GM23248 (cell line): ENCODE results near the gene CEP89. TPM values are rescaled to one million over a fixed set of nuclear protein-coding genes. Genes with fewer than 3 reads are reported as not detected.
"Not testable (repeated sequence)": the region's sequence is repeated elsewhere in the genome, so short reads cannot be mapped to it uniquely, and the experiment has no call there.

Source experiments
- DNase-seq: peaks from one replicate; pipeline ENCODE4 v3.0.0-alpha.2; 2015
- H2AFZ ChIP-seq: fragments of 200-600 bp; sonication (generic); 2 replicates; pipeline ENCODE4 v1.6.1; 2016; ENCODE audit warnings: antibody characterized with exemption
- H3F3A ChIP-seq: fragments of 200-600 bp; sonication (generic); 2 replicates; pipeline ENCODE4 v1.6.1; 2016; ENCODE audit warnings: mild to moderate bottlenecking, antibody characterized with exemption, mixed run types; ENCODE audit not compliant: insufficient read depth
- H3K27ac ChIP-seq: fragments of 200-600 bp; sonication (generic); 2 replicates; pipeline ENCODE4 v1.5.1; 2016; ENCODE audit warnings: mild to moderate bottlenecking
- H3K27me3 ChIP-seq: fragments of 200-600 bp; sonication (generic); replicated peaks from 2 replicates; pipeline ENCODE4 v1.6.1; 2016; ENCODE audit warnings: mild to moderate bottlenecking; ENCODE audit not compliant: insufficient read depth
- H3K36me3 ChIP-seq: fragments of 200-600 bp; sonication (generic); 2 replicates; pipeline ENCODE4 v1.6.1; 2016; ENCODE audit warnings: low read depth, mild to moderate bottlenecking
- H3K4me1 ChIP-seq: fragments of 200-600 bp; sonication (generic); 2 replicates; pipeline ENCODE4 v1.6.1; 2016; ENCODE audit warnings: mild to moderate bottlenecking; ENCODE audit not compliant: insufficient read depth
- H3K4me2 ChIP-seq: fragments of 200-600 bp; sonication (generic); one replicate; pipeline ENCODE4 v1.6.1; 2016; ENCODE audit warnings: mild to moderate bottlenecking; ENCODE audit not compliant: unreplicated experiment
- H3K4me3 ChIP-seq: fragments of 200-600 bp; sonication (generic); 2 replicates; pipeline ENCODE4 v1.5.1; 2016; ENCODE audit warnings: mild to moderate bottlenecking
- H3K79me2 ChIP-seq: fragments of 200-600 bp; sonication (generic); 2 replicates; pipeline ENCODE4 v1.6.1; 2016; ENCODE audit warnings: mild to moderate bottlenecking; ENCODE audit not compliant: insufficient read depth
- H3K9ac ChIP-seq: fragments of 200-600 bp; sonication (generic); 2 replicates; pipeline ENCODE4 v1.6.1; 2016; ENCODE audit warnings: mild to moderate bottlenecking
- H3K9me2 ChIP-seq: fragments of 200-600 bp; sonication (generic); 2 replicates; pipeline ENCODE4 v1.6.1; 2016; ENCODE audit warnings: mixed run types, mild to moderate bottlenecking, moderate library complexity; ENCODE audit not compliant: insufficient read depth
- H3K9me3 ChIP-seq: fragments of 200-600 bp; sonication (generic); one replicate; pipeline ENCODE4 v1.6.1; 2017; ENCODE audit warnings: low read depth
- H4K20me1 ChIP-seq: fragments of 200-600 bp; sonication (generic); 2 replicates; pipeline ENCODE4 v1.6.0; 2016; ENCODE audit not compliant: insufficient read depth
- EZH2 ChIP-seq: fragments of 200-600 bp; sonication (generic); IDR thresholded peaks from 2 replicates; pipeline ENCODE4 v1.6.1; 2018; ENCODE audit warnings: antibody characterized with exemption, mild to moderate bottlenecking; ENCODE audit not compliant: insufficient read depth, poor library complexity, severe bottlenecking
- EZH2phosphoT487 ChIP-seq: fragments of 200-600 bp; sonication (generic); IDR thresholded peaks from 2 replicates; pipeline ENCODE4 v1.6.1; 2018; ENCODE audit warnings: antibody characterized with exemption, moderate library complexity, mild to moderate bottlenecking, low read depth; ENCODE audit not compliant: insufficient read depth
- WGBS, 2 experiments: methylation state at CpG; one replicate each; pipeline ENCODE4 v1.1.6; 2015 to 2017; ENCODE audit warnings: low lambda C conversion rate in 2 of 2, low coverage in 1 of 2; ENCODE audit errors: missing lambda C conversion rate in 2 of 2; 5-methylcytosine and 5-hydroxymethylcytosine counted together
- in situ Hi-C: fragments of 300-500 bp; cut with MboI; formaldehyde crosslinking; loops from 2 replicates; pipeline ENCODE4 v1.15.0; 2020
- polyA plus RNA-seq: library from polyadenylated mRNA; unstranded; fragments of >200 nt; fragmentation: Nextera tagmentation; extraction: Ambion mirVana; gene quantifications from 2 replicates; pipeline ENCODE4 v1.2.1, GENCODE V29; 2016
- total RNA-seq: library from RNA; depleted of rRNA; stranded (reverse); fragments of >200 nt; shearing (Covaris generic); gene quantifications from 2 replicates; pipeline ENCODE4 v1.2.3, GENCODE V29; 2014

The CEP89 gene
- total and polyA plus RNA-seq, 2 experiments from 2014 or later: 17.1 to 30.1 TPM

GRCh38 chr19:33000910-33001309 lies 29.2 kb upstream of the CEP89 start:
- H3K9me2 ChIP-seq: no peaks in the 10 kb centered on the region
- no peaks in the 10 kb centered on the region for H3K36me3 ChIP-seq
- no peaks in the 10 kb centered on the region for H4K20me1 ChIP-seq
- no peak overlapping the region for H3K27ac ChIP-seq
- H3K4me1 ChIP-seq: no peaks in the 10 kb centered on the region
- H3K79me2 ChIP-seq: no peaks in the 10 kb centered on the region
- TF ChIP-seq EZH2phosphoT487 (no peak), EZH2 (no peak)
- 90% methylated on average over 4 of the region's 4 CpGs for WGBS, 2 experiments
- no peak overlapping the region for H3K4me2 ChIP-seq
- in situ Hi-C loops: no loop called here
- no peak for DNase-seq
- no peaks in the 10 kb centered on the region for H3F3A ChIP-seq
- H2AFZ ChIP-seq: no peak overlapping the region
- H3K9me3 ChIP-seq: no peaks in the 10 kb centered on the region
- no peak overlapping the region for H3K4me3 ChIP-seq
- no peaks in the 10 kb centered on the region for H3K27me3 ChIP-seq
- H3K9ac ChIP-seq: no peak overlapping the region

- H3K36me3 ChIP-seq: no peaks in the 10 kb centered on the region
- H3K9me3 ChIP-seq: no peaks in the 10 kb centered on the region
- no peaks in the 10 kb centered on the region for H3F3A ChIP-seq
- H3K4me2 ChIP-seq: no peak overlapping the region
- H3K4me1 ChIP-seq: no peaks in the 10 kb centered on the region
- H2AFZ ChIP-seq: no peak overlapping the region
- 89 to 95% methylated on average over 8 of the region's 8 CpGs for WGBS, 2 experiments
- DNase-seq: no peak
- H3K79me2 ChIP-seq: no peaks in the 10 kb centered on the region
- TF ChIP-seq EZH2 (no peak), EZH2phosphoT487 (no peak)
- in situ Hi-C loops: no loop called here
- no peaks in the 10 kb centered on the region for H4K20me1 ChIP-seq
- H3K27ac ChIP-seq: no peak overlapping the region
- no peaks in the 10 kb centered on the region for H3K27me3 ChIP-seq
- H3K9me2 ChIP-seq: no peaks in the 10 kb centered on the region
- no peak overlapping the region for H3K4me3 ChIP-seq
- H3K9ac ChIP-seq: no peak overlapping the region
These were observed 28.8 kb upstream of the CEP89 start for GRCh38 chr19:33000510-33000909.

- Histone ChIP-seq H3K27ac (no peak overlapping the region), H4K20me1 (no peaks in the 10 kb centered on the region), H3K9me3 (no peaks in the 10 kb centered on the region), H3K27me3 (no peaks in the 10 kb centered on the region), H2AFZ (no peak overlapping the region), H3K79me2 (no peaks in the 10 kb centered on the region), H3F3A (no peaks in the 10 kb centered on the region), H3K9me2 (no peaks in the 10 kb centered on the region), H3K36me3 (no peaks in the 10 kb centered on the region), H3K4me3 (no peak overlapping the region), H3K9ac (no peak overlapping the region), H3K4me1 (no peaks in the 10 kb centered on the region), H3K4me2 (no peak overlapping the region)
- TF ChIP-seq EZH2 (no peak), EZH2phosphoT487 (no peak)
- in situ Hi-C loops: no loop called here
- WGBS, 2 experiments: 48 to 90% methylated on average over 1 to 3 of the region's 3 CpGs
- DNase-seq: no peak
These were observed 27.0 kb upstream of the CEP89 start for GRCh38 chr19:32998722-32999121.

- Histone ChIP-seq H3K4me2 (no peak overlapping the region), H4K20me1 (no peaks in the 10 kb centered on the region), H3K9me3 (no peaks in the 10 kb centered on the region), H2AFZ (no peak overlapping the region), H3K36me3 (no peaks in the 10 kb centered on the region), H3F3A (no peaks in the 10 kb centered on the region), H3K4me3 (no peak overlapping the region), H3K4me1 (no peaks in the 10 kb centered on the region), H3K27me3 (no peaks in the 10 kb centered on the region), H3K9ac (no peak overlapping the region), H3K9me2 (no peaks in the 10 kb centered on the region), H3K79me2 (no peaks in the 10 kb centered on the region), H3K27ac (no peak overlapping the region)
- no peak for TF ChIP-seq EZH2
- TF ChIP-seq EZH2phosphoT487: no peak
- DNase-seq: no peak
- WGBS, 2 experiments: 81 to 84% methylated on average over 11 to 14 of the region's 14 CpGs
- in situ Hi-C loops: no loop called here
These were observed 26.1 kb upstream of the CEP89 start for GRCh38 chr19:32997716-32998355.

- H3K9me3 ChIP-seq, H4K20me1 ChIP-seq, H3K27me3 ChIP-seq, H3K4me1 ChIP-seq, H3K79me2 ChIP-seq, H3K9ac ChIP-seq, H3K4me2 ChIP-seq, H2AFZ ChIP-seq, H3K36me3 ChIP-seq, DNase-seq, H3K4me3 ChIP-seq, in situ Hi-C loops, H3K9me2 ChIP-seq, H3K27ac ChIP-seq, H3F3A ChIP-seq: not testable (repeated sequence)
- WGBS, 2 experiments: 79 to 82% methylated on average over 7 of the region's 7 CpGs
These were observed 25.3 kb upstream of the CEP89 start for GRCh38 chr19:32997061-32997464.

- H3K4me3 ChIP-seq, H3K36me3 ChIP-seq, H4K20me1 ChIP-seq, H3K9me2 ChIP-seq, H3K27me3 ChIP-seq, H2AFZ ChIP-seq, DNase-seq, H3K4me1 ChIP-seq, H3K79me2 ChIP-seq, H3K9me3 ChIP-seq, H3F3A ChIP-seq, in situ Hi-C loops, H3K27ac ChIP-seq, H3K9ac ChIP-seq, H3K4me2 ChIP-seq: not testable (repeated sequence)
- 86 to 87% methylated on average over 17 of the region's 17 CpGs for WGBS, 2 experiments
These were observed 24.2 kb upstream of the CEP89 start for GRCh38 chr19:32995966-32996365.
